ENCODE results near the gene SULT2B1.

The SULT2B1 gene

DNA sequence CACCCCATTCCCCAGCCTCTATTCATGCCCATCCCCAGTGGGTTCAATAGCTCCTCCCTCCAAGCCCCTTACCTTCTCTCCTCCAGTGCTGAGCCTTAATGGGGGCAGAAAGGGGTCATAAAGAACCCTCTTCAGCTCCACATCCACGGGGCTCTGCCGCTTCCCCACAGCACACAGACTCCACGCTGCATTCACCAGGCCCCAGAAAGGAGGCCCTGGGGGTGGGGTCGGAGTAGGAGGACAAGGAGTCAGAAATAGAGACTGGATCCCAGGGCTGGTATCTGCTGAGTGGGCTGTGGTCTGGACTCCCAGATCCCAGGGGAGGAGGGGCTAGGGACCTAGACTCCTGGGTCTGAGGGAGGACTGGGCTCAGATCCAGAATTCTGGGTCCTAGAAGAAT is 92.4 kb downstream of the SULT2B1 start:
- DNase-seq (ENCODE audit: insufficient read length) (no peak), FAIRE-seq (no peak)
- TF ChIP-seq POLR2AphosphoS5 (IDR thresholded peaks at IDR 0.05; ENCODE audit: low read depth, low read length) (no peak), POLR2A (IDR thresholded peaks at IDR 0.05; ENCODE audit: low read depth, low read length) (no peak), TAF1 (IDR thresholded peaks at IDR 0.05; ENCODE audit: borderline replicate concordance, low read depth, low read length) (no peak)

DNA sequence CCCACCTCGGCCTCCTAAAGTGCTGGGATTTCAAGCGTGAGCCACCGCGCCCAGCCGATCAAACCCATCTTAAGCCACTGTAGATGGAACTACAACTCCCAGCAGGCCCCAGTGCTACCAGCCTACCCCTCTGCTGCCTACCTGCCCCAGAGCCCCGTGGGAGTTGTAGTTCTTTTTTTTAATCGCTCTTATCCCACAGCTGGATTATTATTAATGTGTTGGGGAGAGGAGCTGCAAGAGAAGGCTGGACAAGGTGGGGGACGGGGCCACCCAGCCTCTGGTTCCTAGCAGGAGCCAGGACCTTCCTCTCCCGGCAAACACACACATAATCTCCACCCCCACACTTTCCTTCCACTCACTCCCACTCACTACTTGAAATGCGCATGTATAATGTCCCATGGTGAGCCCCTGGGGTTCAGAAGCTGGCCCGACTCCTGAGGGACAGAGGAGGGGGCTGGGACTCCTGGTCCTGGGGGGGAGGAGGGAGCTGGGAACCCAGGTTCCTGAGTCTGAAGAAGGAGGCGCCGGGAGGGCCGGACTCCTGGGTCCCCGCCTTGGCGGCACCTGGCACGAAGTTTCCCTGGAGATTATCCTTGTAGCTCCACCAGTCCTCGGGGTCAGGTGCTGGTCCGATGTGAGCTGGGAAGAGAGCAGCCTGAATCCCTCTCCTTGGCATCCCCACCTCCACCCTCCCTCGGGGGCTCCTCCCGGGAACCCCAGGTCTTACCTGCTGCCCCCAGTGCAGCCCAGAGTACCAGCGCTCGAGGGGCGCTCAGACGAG is 93.1 kb downstream of the SULT2B1 start:
- FAIRE-seq (peak; percentile 38), DNase-seq (ENCODE audit: insufficient read length) (peak; percentile 62)
- TF ChIP-seq POLR2AphosphoS5 (IDR thresholded peaks at IDR 0.05; ENCODE audit: low read depth, low read length): no peak
- no peak for TF ChIP-seq TAF1 (IDR thresholded peaks at IDR 0.05; ENCODE audit: borderline replicate concordance, low read depth, low read length)
- TF ChIP-seq POLR2A (IDR thresholded peaks at IDR 0.05; ENCODE audit: low read depth, low read length): no peak

DNA sequence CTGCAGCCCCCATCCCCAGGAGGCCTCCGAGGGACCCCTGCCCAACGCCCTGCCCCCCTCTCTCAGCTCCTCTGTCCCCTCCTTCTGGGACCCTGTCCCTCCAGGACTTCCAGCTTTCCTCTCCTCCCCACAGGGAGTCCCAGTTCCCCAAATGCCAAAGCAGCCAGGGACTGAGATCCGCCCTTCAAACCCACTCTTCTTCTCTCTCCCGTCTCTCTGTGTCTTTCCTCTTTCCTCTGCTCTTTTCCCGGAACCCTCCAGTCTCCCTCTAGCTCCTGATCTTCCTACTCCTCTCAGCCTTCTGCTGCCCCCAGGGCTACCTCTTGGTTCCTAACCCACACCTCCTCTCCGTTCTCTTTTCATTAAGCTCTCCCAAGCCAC is 93.6 kb downstream of the SULT2B1 start:
- no peak for FAIRE-seq

DNA sequence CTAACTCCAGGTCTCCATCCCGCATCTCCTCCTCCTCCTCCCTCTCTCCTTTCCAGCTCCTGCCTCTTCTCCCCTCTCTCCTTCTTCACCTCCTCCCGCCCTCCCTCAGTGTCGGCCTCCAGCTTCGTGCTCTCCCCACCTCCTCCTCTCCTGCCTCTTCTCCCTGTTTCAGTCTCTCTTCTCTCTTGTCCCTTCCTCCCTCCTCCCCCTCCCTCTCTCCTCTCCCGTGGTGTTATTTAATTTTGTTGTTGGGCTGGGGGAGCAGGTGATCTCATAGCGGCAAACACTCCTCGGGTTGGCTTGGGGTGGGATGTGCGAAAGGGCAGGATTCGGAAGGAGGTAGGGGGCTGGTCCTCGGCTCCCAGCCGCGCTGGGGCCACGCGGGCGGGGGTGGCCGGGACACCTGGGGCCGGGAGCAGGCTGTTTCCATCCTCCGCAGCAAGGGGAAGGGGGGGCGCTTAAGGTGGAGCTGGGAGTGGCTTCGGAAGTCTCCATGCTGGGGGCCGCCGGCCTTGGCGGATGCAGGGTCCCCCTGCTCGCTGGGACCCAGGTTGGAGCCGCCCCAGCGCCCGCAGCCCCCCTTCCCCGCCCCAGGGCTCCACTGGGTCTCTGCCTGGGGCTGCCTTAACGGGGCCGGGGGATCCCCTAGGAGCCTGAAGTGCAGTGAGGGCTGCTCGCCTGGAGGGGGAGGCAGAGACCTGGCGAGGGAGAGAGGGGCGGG is 94.2 kb downstream of the SULT2B1 start, which contains the start of gene CA11:
Gene CA11, minus strand, starts transcription at position 187 of the 721 bp plus-strand sequence. CDS start 555 bp downstream, outside the sequence.
- FAIRE-seq (no peak), DNase-seq (ENCODE audit: insufficient read length) (peak; percentile 96)
- no peak for TF ChIP-seq POLR2AphosphoS5 (IDR thresholded peaks at IDR 0.05; ENCODE audit: low read depth, low read length)
- no peak for TF ChIP-seq POLR2A (IDR thresholded peaks at IDR 0.05; ENCODE audit: low read depth, low read length)
- no peak for TF ChIP-seq TAF1 (IDR thresholded peaks at IDR 0.05; ENCODE audit: borderline replicate concordance, low read depth, low read length)

More for the DNA sequence above, 93.6 kb downstream of the SULT2B1 start:
- no peak for DNase-seq (ENCODE audit: insufficient read length)
- TF ChIP-seq TAF1 (IDR thresholded peaks at IDR 0.05; ENCODE audit: borderline replicate concordance, low read depth, low read length) (no peak), POLR2AphosphoS5 (IDR thresholded peaks at IDR 0.05; ENCODE audit: low read depth, low read length) (no peak), POLR2A (IDR thresholded peaks at IDR 0.05; ENCODE audit: low read depth, low read length) (no peak)

DNA sequence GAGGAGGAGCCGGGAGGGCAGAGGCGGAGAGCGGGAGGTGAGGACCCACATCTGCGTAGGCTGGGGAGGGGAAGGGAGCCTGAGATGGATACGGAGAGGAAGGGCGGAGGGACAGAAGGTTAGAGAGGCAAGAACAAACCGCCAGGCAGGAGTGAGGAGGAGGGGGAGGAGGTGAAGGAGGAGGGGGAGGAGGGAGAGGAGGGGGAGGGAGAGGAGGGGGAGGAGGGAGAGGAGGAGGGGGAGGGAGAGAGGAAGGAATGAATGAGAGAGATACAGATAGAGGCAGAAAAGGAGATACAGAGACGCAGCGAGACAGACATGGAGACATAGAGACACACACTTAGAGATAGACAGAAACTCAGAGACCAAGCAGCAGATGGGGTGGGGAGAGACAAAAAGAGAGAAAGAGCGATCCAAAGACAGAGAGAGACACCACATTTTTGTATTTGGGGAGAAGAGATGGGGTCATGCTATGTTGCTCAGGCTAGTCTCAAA is 94.8 kb downstream of the SULT2B1 start:
- FAIRE-seq (peak; percentile 91), DNase-seq (ENCODE audit: insufficient read length) (no peak)
- TF ChIP-seq POLR2A (IDR thresholded peaks at IDR 0.05; ENCODE audit: low read depth, low read length): no peak
- TF ChIP-seq TAF1 (IDR thresholded peaks at IDR 0.05; ENCODE audit: borderline replicate concordance, low read depth, low read length): no peak
- no peak for TF ChIP-seq POLR2AphosphoS5 (IDR thresholded peaks at IDR 0.05; ENCODE audit: low read depth, low read length)

DNA sequence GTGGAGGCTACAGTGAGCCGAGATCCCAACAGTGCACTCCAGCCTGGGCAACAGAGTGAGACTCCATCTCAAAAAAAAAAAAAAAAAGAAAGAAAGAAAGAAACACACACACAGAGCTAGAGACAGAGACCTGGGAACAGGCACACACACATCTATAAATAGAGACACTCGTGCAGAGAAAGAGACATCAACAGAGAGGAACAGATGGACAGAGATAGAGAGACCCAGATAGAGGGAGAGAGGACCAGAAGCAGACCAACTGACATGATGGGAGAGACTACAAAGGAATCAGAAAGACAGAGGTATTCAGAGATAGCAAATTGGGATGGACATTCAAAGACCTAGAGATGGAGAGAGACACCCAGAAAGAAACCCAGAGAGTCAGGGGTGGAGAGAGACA is 96.2 kb downstream of the SULT2B1 start:
- no peak for DNase-seq (ENCODE audit: insufficient read length)
- no peak for TF ChIP-seq POLR2A (IDR thresholded peaks at IDR 0.05; ENCODE audit: low read depth, low read length)
- TF ChIP-seq POLR2AphosphoS5 (IDR thresholded peaks at IDR 0.05; ENCODE audit: low read depth, low read length): no peak
- TF ChIP-seq TAF1 (IDR thresholded peaks at IDR 0.05; ENCODE audit: borderline replicate concordance, low read depth, low read length): no peak
- FAIRE-seq: no peak
